ENCODE data around the gene HINFP. TPM values are rescaled to one million over a fixed set of nuclear protein-coding genes. Genes with fewer than 3 reads are reported as not detected.

The HINFP gene
- total and polyA plus RNA-seq, 2 of the 4 experiments (the other 2 are of a cell fraction), result 9.1 to 15.3 TPM

- Histone ChIP-seq H2BK20ac (ENCODE audit: low read depth, low read length) (no peak overlapping the region), H3K27ac (ENCODE audit: insufficient read depth, low read length) (no peak overlapping the region), H4K20me1 (ENCODE audit: insufficient read depth, low read length) (no peaks in the 10 kb centered on the region), H3K9me1 (ENCODE audit: insufficient read depth, low read length) (peaks cover 13% of the 10 kb centered on the region), H3K4ac (ENCODE audit: low read depth, low read length) (no peak overlapping the region), H4K91ac (ENCODE audit: insufficient read depth, low read depth, low read length) (no peak overlapping the region), H3K56ac (ENCODE audit: extremely low read depth, insufficient read depth, low read length) (no peak overlapping the region), H3K9ac (ENCODE audit: low read depth, low read length) (no peak overlapping the region), H2AK5ac (ENCODE audit: low read depth, low read length) (0 out of 2 replicates have a peak overlapping the region, but pooled peaks have one; percentile 24), H4K8ac (ENCODE audit: low read depth in 2 of 2, low read length in 2 of 2) (no peak overlapping the region), H3K23ac (ENCODE audit: low read depth, low read length) (no peak overlapping the region), H3K36me3 (ENCODE audit: control insufficient read depth, insufficient read depth, low read length) (peaks cover 3% of the 10 kb centered on the region; the same call in 1 of the 2 replicates), H3K14ac (replicated peaks; ENCODE audit: low read depth, low read length) (no peak overlapping the region), H3K18ac (ENCODE audit: low read depth, low read length) (no peak overlapping the region), H2AFZ (replicated peaks; ENCODE audit: low read length, poor library complexity) (no peak overlapping the region), H3K79me1 (ENCODE audit: low read depth in 1 of 2, low read length in 2 of 2) (peaks cover 3 to 9% of the 10 kb centered on the region in 2 experiments; a peak in 3 of 4 replicates), H2AK9ac (replicated peaks; ENCODE audit: low read depth, low read length, poor library complexity) (no peak overlapping the region), H2BK120ac (ENCODE audit: low read depth, low read length) (no peak overlapping the region), H3K27me3 (ENCODE audit: control insufficient read depth, insufficient read depth, low read length) (no peaks in the 10 kb centered on the region), H4K5ac (ENCODE audit: low read depth, low read length) (no peak overlapping the region), H3K4me1 (ENCODE audit: control insufficient read depth, insufficient read depth, low read length) (peaks cover 9% of the 10 kb centered on the region), H2BK5ac (ENCODE audit: low read depth, low read length, poor library complexity, severe bottlenecking) (no peak overlapping the region), H3K4me2 (ENCODE audit: low read depth, low read length) (no peak overlapping the region), H3K9me3 (ENCODE audit: control insufficient read depth, insufficient read depth, low read length) (no peaks in the 10 kb centered on the region), H2BK15ac (ENCODE audit: low read depth, low read length) (no peak overlapping the region), H3K4me3 (ENCODE audit: insufficient read depth, low read depth, low read length) (no peak overlapping the region)
- dilution Hi-C loops (cut with HindIII; ENCODE audit: low sequenced_read_pairs, unreplicated experiment), result no loop called here
- no peak for DNase-seq
- intact Hi-C loops (cut with micrococcal nuclease), result no loop called here
- no TSS peak for BruUV-seq (replicated peaks)
- ChIA-PET POLR2A (ENCODE audit: unreplicated experiment) (no interaction called here), CTCF (no interaction called here)
- ATAC-seq (ENCODE audit: low read depth), result no peak
- WGBS, 2 experiments (ENCODE audit: extremely low coverage in 2 of 2, insufficient read length in 1 of 2), result 89% methylated on average over 17 of the region's 21 CpGs; no CpG with 5 or more reads in 1 of the 2 experiments
- in situ Hi-C loops (cut with MboI; ENCODE audit: low sequenced_read_pairs), result no loop called here
- TF ChIP-seq ELK1 (IDR thresholded peaks at IDR 0.05; ENCODE audit: borderline replicate concordance, low read depth, low read length) (no peak), RAD21 (IDR thresholded peaks at IDR 0.05; ENCODE audit: low read length) (no peak), USF2 (IDR thresholded peaks at IDR 0.05; ENCODE audit: low read depth, low read length) (no peak), RFX5 (IDR thresholded peaks at IDR 0.05; ENCODE audit: low read depth, low read length) (no peak), RCOR1 (IDR thresholded peaks at IDR 0.05; ENCODE audit: insufficient replicate concordance, low read length) (no peak), MAZ (IDR thresholded peaks at IDR 0.05; ENCODE audit: borderline replicate concordance, low read depth, low read length) (no peak), BHLHE40 (IDR thresholded peaks at IDR 0.05; ENCODE audit: low read depth, low read length) (no peak), CEBPB (IDR thresholded peaks at IDR 0.05; ENCODE audit: low read depth, low read length) (no peak), MXI1 (IDR thresholded peaks at IDR 0.05; ENCODE audit: borderline replicate concordance, low read depth, low read length) (no peak), FOS (IDR thresholded peaks at IDR 0.05; ENCODE audit: low read depth, low read length) (no peak), CTCF (conservative IDR thresholded peaks at IDR 0.05; ENCODE audit: low read depth, low read length) (no peak), POLR2A (IDR thresholded peaks at IDR 0.05; ENCODE audit: low read depth, low read length) (no peak), CHD1 (IDR thresholded peaks at IDR 0.05; ENCODE audit: low read depth, low read length) (no peak), SMC3 (IDR thresholded peaks at IDR 0.05; ENCODE audit: low read depth, low read length) (no peak), NFE2L2 (IDR thresholded peaks at IDR 0.05; ENCODE audit: low read depth, low read length) (no peak), MAFK (IDR thresholded peaks at IDR 0.05; ENCODE audit: low read depth, low read length) (no peak)
These were observed 52.1 kb downstream of the HINFP start for GRCh38 chr11:119173453-119173852.

Measured in IMR-90 (cell line).